BLaER1 treated with 17β-estradiol and CSF1 and Interleukin-3, amounts not matched to agents 10 nM and 100 nM (cell line): ENCODE measurements around the gene GMEB1.
A peak's percentile ranks its signal among the peaks of the same experiment; 100 is the strongest.
"Not testable (repeated sequence)": the region's sequence is repeated elsewhere in the genome, so short reads cannot be mapped to it uniquely, and the experiment has no call there.

Experiments
- H3K27ac ChIP-seq, 11 experiments: shearing (Covaris generic); formaldehyde crosslinking; 2 replicates each; pipeline ENCODE4 v1.8.1; 2022
- H3K27me3 ChIP-seq, 11 experiments: shearing (Covaris generic); formaldehyde crosslinking; 2 replicates each; pipeline ENCODE4 v1.8.1; 2022
- H3K36me3 ChIP-seq, 11 experiments: shearing (Covaris generic); formaldehyde crosslinking; 2 replicates each; pipeline ENCODE4 v1.8.1; 2022
- H3K4me1 ChIP-seq, 10 experiments: shearing (Covaris generic); formaldehyde crosslinking; 2 replicates each; pipeline ENCODE4 v1.8.1; 2022
- H3K4me2 ChIP-seq, 11 experiments: shearing (Covaris generic); formaldehyde crosslinking; 2 replicates each; pipeline ENCODE4 v1.8.1; 2022
- H3K4me3 ChIP-seq, 10 experiments: shearing (Covaris generic); formaldehyde crosslinking; 2 replicates each; pipeline ENCODE4 v1.8.1; 2022
- H3K9ac ChIP-seq, 11 experiments: shearing (Covaris generic); formaldehyde crosslinking; 2 replicates each; pipeline ENCODE4 v1.8.1; 2022
- H3K9me3 ChIP-seq, 11 experiments: shearing (Covaris generic); formaldehyde crosslinking; replicated peaks in 1 of 11; 2 replicates each; pipeline ENCODE4 v1.8.1; 2022
- H4K20me1 ChIP-seq, 11 experiments: shearing (Covaris generic); formaldehyde crosslinking; 2 replicates each; pipeline ENCODE4 v1.8.1; 2022
- Cebpa-rat ChIP-seq, 11 experiments: shearing (Covaris generic); IDR thresholded peaks; 2 replicates each; pipeline ENCODE4 v1.8.1; 2022

The GMEB1 gene

DNA sequence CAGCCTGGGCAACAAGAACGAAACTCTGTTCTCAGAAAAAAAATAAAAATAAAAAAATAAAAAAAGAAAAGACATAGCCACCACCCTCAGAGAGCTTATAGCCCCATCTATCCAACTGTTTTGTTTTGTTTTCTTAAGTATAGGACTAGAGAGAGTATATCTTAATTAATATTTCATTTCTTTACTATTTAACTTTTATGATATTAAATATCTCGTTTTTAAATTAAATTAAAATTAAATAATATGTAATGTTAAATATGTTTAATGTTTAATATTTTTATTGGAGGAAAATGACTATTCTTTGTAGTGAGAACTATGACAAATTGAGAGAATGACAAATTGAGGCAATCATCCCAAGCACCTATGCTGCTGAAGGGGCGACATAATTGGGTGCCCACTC lies 35.0 kb downstream of the GMEB1 start:
- no peaks in the 10 kb centered on the region for H3K9me3 ChIP-seq
- no peak overlapping the region for H3K9ac ChIP-seq
- H3K27ac ChIP-seq: no peak overlapping the region
- no peak overlapping the region for H3K4me2 ChIP-seq
- no peak overlapping the region for H3K4me3 ChIP-seq
- H3K27me3 ChIP-seq: no peaks in the 10 kb centered on the region
- no peaks in the 10 kb centered on the region for H3K4me1 ChIP-seq
- no peak for TF ChIP-seq Cebpa-rat (IDR thresholded peaks at IDR 0.05)
- H4K20me1 ChIP-seq: no peaks in the 10 kb centered on the region; a peak in 1 of 22 replicates
- H3K36me3 ChIP-seq: peaks cover 92 to 100% (median 97%) of the 10 kb centered on the region in 11 experiments

DNA sequence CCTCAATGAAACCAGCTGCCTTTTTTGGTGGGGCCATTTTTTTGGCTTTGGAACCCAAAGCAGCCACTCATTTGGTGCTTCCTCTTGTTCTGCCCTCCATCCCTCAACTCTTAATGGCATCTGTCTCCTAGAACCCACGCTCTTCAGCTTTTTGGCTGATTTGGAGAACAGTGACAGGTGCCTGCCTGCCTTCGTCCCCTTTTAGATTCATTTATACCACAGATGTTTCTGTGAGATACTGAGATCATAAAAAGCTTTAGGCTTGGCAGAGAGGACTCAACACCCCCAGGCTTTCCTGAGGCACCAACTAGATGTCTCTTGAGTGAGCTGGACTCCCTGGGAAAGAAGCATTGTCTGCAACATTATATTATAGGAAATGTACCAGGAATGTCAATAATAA lies 47.8 kb downstream of the GMEB1 start:
- no peaks in the 10 kb centered on the region; a peak in 1 of 22 replicates for H4K20me1 ChIP-seq
- no peak overlapping the region for H3K9ac ChIP-seq
- peaks cover 0 to 15% (median 0%) of the 10 kb centered on the region in 11 experiments; a peak in 5 of 22 replicates for H3K9me3 ChIP-seq
- TF ChIP-seq Cebpa-rat (IDR thresholded peaks at IDR 0.05): no peak
- peaks cover 28 to 61% (median 48%) of the 10 kb centered on the region in 11 experiments for H3K36me3 ChIP-seq
- H3K4me2 ChIP-seq: no peak overlapping the region
- no peaks in the 10 kb centered on the region for H3K27me3 ChIP-seq
- no peak overlapping the region for H3K4me3 ChIP-seq
- H3K27ac ChIP-seq: no peak overlapping the region
- H3K4me1 ChIP-seq: peaks cover 0 to 22% (median 4%) of the 10 kb centered on the region in 10 experiments; a peak in 8 of 20 replicates

- H3K27ac ChIP-seq: no peak overlapping the region; a peak in 1 of 22 replicates
- peak overlapping the region in 2 of 11 experiments; percentile 13 to 16; a peak in 2 of 22 replicates for H3K4me2 ChIP-seq
- peaks cover 0 to 22% (median 4%) of the 10 kb centered on the region in 10 experiments; a peak in 8 of 20 replicates for H3K4me1 ChIP-seq
- TF ChIP-seq Cebpa-rat (IDR thresholded peaks at IDR 0.05): no peak
- H4K20me1 ChIP-seq: no peaks in the 10 kb centered on the region; a peak in 1 of 22 replicates
- H3K4me3 ChIP-seq: no peak overlapping the region
- H3K9me3 ChIP-seq: peaks cover 0 to 15% (median 0%) of the 10 kb centered on the region in 11 experiments; a peak in 6 of 22 replicates
- no peak overlapping the region for H3K9ac ChIP-seq
- peaks cover 12 to 43% (median 31%) of the 10 kb centered on the region in 11 experiments for H3K36me3 ChIP-seq
- H3K27me3 ChIP-seq: no peaks in the 10 kb centered on the region
These were observed 49.6 kb downstream of the GMEB1 start for GRCh38 chr1:28718166-28718565.

DNA sequence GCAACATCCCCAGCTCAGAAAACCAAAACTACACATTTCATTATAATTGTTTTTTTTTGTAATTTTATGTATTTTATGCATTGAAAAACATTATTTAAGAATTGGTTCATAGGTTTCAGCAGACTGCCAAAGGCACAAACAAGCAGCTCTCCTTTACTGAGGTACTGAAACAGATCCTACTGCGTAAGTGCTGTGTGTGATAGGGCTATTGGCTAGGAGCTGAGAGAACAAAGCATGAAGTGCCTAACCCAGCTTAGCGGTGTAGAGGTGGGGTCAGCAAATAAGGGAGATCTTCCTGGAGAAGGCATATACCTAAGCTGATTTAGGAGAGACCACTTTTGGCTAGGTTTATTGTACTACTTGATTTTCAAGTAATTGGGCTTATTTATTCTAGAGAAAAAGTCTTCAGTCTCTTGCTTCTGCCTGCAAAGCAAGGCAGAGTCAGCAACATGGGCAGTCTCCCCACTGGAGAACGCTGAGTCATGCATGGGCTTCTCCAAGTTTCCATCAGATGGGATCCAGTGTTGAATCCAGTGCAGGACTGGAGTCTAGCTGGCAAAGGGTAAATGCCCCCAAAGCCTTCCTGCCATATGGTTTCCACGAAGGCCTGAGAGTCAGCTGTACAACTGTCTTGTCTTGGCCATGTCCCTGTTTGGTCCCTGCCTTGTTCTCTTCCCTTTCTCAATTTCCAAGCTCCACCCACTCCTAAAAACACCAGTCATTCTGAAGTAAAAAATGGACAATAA lies 50.2 kb downstream of the GMEB1 start:
- peak overlapping the region in 3 of 11 experiments; percentile 13 to 23 (median 16); a peak in 4 of 22 replicates for H3K4me2 ChIP-seq
- peak overlapping the region in 1 of 11 experiments; percentile 9; a peak in 1 of 22 replicates for H3K27ac ChIP-seq

DNA sequence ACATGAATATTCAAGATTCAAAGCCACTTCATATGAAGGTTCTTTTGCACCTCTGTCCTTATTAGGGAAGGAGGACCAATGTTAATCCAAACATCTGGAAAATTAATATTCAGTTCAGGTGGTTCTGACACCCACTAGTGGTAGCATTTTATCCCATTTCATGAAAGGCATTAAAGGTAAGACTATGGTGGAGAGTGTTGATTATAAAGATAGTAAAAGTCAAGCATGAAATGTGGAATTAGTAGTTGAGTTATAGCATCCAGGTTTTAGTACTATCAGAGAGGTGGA lies 50.7 kb downstream of the GMEB1 start:
- no peak for TF ChIP-seq Cebpa-rat (IDR thresholded peaks at IDR 0.05)
- Histone ChIP-seq H3K4me3 (no peak overlapping the region), H3K4me1 (peaks cover 0 to 22% (median 4%) of the 10 kb centered on the region in 10 experiments; a peak in 8 of 20 replicates), H3K4me2 (no peak overlapping the region), H3K27me3 (no peaks in the 10 kb centered on the region), H3K9me3 (peaks cover 0 to 15% (median 0%) of the 10 kb centered on the region in 11 experiments; a peak in 6 of 22 replicates), H3K27ac (no peak overlapping the region), H3K9ac (no peak overlapping the region), H4K20me1 (no peaks in the 10 kb centered on the region; a peak in 1 of 22 replicates), H3K36me3 (peaks cover 2 to 32% (median 20%) of the 10 kb centered on the region in 11 experiments)

More for the DNA sequence above, 50.2 kb downstream of the GMEB1 start:
- no peak for TF ChIP-seq Cebpa-rat (IDR thresholded peaks at IDR 0.05)
- Histone ChIP-seq H3K4me3 (no peak overlapping the region), H3K9me3 (peaks cover 0 to 15% (median 0%) of the 10 kb centered on the region in 11 experiments; a peak in 6 of 22 replicates), H3K27me3 (no peaks in the 10 kb centered on the region), H3K9ac (no peak overlapping the region), H3K36me3 (peaks cover 7 to 37% (median 25%) of the 10 kb centered on the region in 11 experiments), H4K20me1 (no peaks in the 10 kb centered on the region; a peak in 1 of 22 replicates), H3K4me1 (peaks cover 0 to 22% (median 4%) of the 10 kb centered on the region in 10 experiments; a peak in 8 of 20 replicates)

DNA sequence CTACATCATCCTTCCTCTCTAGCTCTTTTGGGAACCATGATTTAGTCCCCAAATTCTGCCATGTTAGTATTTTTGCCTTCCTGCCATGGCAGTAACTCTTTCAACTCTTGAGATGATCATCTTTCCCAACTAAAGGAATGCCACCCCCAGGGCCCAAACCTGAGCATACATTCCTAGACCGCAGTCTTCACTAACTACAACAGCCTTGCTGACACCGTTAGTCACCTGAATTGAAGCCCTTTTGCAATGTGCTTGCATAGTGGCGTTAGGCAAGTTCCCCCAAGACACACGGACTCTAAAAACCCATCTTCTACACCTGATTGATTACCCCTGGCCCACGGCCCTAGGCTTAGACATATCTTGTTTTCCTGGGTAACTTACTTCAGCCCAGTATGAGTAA lies 51.8 kb downstream of the GMEB1 start:
- Histone ChIP-seq H3K4me2 (no peak overlapping the region), H4K20me1 (no peaks in the 10 kb centered on the region), H3K9me3 (peaks cover 0 to 9% (median 0%) of the 10 kb centered on the region in 11 experiments; a peak in 6 of 22 replicates), H3K36me3 (peaks cover 0 to 27% (median 9%) of the 10 kb centered on the region in 11 experiments; a peak in 17 of 22 replicates), H3K4me3 (no peak overlapping the region), H3K27me3 (no peaks in the 10 kb centered on the region), H3K27ac (no peak overlapping the region), H3K9ac (no peak overlapping the region), H3K4me1 (peaks cover 0 to 18% (median under 1%) of the 10 kb centered on the region in 10 experiments; a peak in 8 of 20 replicates)
- TF ChIP-seq Cebpa-rat (IDR thresholded peaks at IDR 0.05): no peak

DNA sequence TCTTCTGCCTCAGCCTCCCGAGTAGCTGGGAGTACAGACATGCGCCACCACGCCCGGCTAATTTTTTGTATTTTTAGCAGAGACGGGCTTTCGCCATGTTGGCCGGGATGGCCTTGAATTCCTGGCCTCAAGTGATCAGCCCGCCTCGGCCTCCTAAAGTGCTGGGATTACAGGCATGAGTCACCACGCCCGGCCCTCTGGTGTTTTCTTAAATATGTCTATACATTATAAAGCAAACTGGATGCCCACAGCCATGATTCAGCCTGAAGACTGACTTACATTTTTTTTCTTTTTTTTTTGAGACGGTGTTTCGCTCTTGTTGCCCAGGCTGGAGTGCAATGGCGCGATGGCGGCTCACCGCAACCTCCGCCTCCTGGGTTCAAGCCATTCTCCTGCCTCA lies 53.3 kb downstream of the GMEB1 start:
- H3K9ac ChIP-seq, H3K27ac ChIP-seq, H3K4me3 ChIP-seq, H3K27me3 ChIP-seq, H4K20me1 ChIP-seq, H3K4me2 ChIP-seq, H3K9me3 ChIP-seq: not testable (repeated sequence)
- H3K36me3 ChIP-seq: peaks cover 0 to 12% (median under 1%) of the 10 kb centered on the region in 11 experiments; a peak in 5 of 22 replicates
- H3K4me1 ChIP-seq: peaks cover 0 to 13% (median 0%) of the 10 kb centered on the region in 10 experiments; a peak in 5 of 20 replicates

GRCh38 chr1:28725365-28725764 lies 56.8 kb downstream of the GMEB1 start:
- not testable (repeated sequence) for H3K4me2 ChIP-seq, H3K4me1 ChIP-seq, H3K9me3 ChIP-seq, H4K20me1 ChIP-seq, H3K4me3 ChIP-seq, H3K27ac ChIP-seq, H3K9ac ChIP-seq, H3K27me3 ChIP-seq, H3K36me3 ChIP-seq

GRCh38 chr1:28735961-28736449 lies 67.4 kb downstream of the GMEB1 start:
- Histone ChIP-seq H3K9me3 (peaks cover 0 to 7% (median 0%) of the 10 kb centered on the region in 11 experiments; a peak in 4 of 22 replicates), H3K27ac (peak overlapping the region; percentile 96 to 100 (median 99)), H3K4me2 (peak overlapping the region; percentile 62 to 89 (median 81)), H3K9ac (peak overlapping the region; percentile 97 to 100 (median 99)), H3K27me3 (no peaks in the 10 kb centered on the region), H3K4me1 (peaks cover 29 to 43% (median 37%) of the 10 kb centered on the region in 10 experiments), H3K36me3 (peaks cover 28 to 33% (median 30%) of the 10 kb centered on the region in 11 experiments), H4K20me1 (peaks cover 33 to 40% (median 34%) of the 10 kb centered on the region in 11 experiments), H3K4me3 (peak overlapping the region; percentile 76 to 100 (median 95))
- no peak for TF ChIP-seq Cebpa-rat (IDR thresholded peaks at IDR 0.05)
